NCI-H2107 treated with DMSO at 0.1 percent for 48 hours (cell line): Measurements from ENCODE around the gene CEP72.
"Not testable (repeated sequence)": the region's sequence is repeated elsewhere in the genome, so short reads cannot be mapped to it uniquely, and the experiment has no call there.

Experiments
- DNase-seq: peaks from one replicate; lab custom pipeline; 2025; ENCODE audit not compliant: unreplicated experiment; lab: John Stamatoyannopoulos, UW

CEP72 gene

DNA sequence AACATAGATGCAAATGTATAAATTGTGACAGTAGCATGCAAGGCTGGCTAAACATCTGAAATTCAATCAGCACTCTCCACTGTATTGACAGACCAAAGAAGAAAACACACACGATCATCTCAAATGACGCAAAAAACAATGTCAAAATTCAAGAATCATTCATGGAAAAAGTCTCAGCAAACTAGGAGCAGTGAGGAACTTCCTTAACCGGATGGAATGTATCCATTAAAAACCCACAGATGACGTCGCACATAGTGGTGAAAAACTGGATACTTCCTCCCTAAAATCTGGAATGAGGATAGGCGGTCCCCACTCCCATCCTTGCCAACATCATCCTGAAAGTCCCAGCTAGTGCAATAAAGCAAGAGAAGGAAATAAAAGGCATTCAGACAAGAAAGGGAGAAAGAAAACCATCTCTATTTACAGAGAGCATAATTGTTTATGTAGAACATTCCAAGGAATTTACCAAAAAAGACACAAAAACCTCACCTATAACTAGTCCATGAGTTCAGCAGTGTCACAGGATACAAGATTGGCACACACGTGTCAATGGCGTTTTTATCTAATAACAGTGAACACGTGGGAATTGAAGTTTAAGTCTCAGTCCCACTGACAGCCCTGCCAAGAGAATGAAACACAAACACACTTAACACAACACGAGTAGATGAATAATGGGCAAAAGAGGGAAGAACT, 14.1 kb upstream of the CEP72 start:
- no peak for DNase-seq

DNA sequence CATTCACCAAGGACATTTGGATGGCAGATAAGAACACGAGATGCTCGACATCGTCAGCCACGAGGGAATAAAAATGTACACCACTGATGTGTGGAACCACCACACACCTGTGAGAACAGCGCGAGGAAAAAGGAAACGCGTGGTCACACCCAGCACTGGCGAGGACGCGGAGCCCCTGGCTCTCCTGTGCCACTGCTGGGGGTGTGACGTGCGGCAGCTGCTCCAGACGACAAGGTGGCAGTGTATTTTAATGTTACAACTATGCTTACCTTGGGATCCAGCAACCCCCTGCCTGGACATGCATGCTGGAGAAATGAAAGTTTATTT, 13.6 kb upstream of the CEP72 start:
- no peak for DNase-seq

GRCh38 chr5:600886-601541, 11.1 kb upstream of the CEP72 start:
- DNase-seq, result peak; percentile 72

DNA sequence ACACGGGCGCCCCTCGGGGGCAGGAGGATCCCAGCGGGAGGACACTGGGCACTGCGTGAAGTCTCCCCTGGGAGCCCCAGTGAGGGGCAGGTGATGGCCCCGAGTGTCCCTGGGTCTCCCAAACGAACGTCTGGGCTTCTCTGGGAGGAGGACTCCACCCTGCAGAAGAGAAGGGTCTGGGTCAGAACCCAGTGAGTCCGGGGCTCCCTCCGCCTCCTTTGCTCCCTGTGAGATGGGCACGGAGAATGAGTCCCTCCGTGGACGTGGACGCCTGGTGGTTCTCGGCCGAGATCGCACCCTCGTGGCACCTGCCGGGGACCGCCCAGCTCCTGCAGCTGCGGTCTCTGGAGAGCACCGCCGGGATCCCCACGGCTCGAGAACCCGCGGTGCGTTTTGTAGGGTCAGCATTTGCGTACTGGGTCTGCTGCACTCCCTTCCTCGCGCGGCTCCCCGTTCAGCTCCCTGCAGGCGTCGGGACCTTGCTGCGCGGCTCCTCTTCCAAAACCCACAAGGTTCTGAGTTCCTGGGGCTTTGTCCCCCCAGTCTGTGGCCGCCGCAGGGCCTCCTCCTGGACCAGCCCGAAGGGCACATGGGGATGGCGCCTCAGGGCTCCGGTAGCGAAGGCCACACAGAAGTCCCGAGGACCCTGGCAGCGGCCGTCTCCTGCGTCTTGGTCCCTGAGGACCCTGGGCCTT, 10.2 kb upstream of the CEP72 start:
- no peak for DNase-seq

DNA sequence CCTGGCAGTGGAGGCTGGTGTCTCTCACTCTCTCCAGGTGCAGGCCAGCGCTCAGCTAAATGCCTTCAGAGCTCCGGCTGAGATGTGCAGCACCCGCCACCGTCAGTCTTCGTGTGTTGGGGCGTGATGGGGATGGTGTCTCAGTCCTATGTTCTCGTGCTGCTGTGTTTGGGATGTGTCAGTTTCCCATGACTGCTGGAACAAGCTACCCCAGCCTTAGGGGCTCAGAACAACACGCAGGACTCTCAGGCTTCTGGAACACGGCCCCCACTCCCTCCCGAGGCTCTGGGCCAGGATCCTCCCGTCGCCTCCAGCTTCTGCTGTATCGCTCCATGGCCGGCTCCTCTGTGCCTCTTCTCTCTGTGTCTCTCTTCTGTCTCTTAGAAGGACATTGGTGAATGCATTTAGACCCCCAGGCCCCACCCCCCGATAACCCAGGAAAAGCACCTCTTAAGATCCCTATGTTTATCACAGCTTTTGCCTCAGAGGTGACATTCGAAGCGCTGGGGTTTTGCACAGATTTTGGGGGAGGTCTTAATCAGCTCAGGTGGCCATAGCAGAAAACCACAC, 9.6 kb upstream of the CEP72 start:
- no peak for DNase-seq

DNA sequence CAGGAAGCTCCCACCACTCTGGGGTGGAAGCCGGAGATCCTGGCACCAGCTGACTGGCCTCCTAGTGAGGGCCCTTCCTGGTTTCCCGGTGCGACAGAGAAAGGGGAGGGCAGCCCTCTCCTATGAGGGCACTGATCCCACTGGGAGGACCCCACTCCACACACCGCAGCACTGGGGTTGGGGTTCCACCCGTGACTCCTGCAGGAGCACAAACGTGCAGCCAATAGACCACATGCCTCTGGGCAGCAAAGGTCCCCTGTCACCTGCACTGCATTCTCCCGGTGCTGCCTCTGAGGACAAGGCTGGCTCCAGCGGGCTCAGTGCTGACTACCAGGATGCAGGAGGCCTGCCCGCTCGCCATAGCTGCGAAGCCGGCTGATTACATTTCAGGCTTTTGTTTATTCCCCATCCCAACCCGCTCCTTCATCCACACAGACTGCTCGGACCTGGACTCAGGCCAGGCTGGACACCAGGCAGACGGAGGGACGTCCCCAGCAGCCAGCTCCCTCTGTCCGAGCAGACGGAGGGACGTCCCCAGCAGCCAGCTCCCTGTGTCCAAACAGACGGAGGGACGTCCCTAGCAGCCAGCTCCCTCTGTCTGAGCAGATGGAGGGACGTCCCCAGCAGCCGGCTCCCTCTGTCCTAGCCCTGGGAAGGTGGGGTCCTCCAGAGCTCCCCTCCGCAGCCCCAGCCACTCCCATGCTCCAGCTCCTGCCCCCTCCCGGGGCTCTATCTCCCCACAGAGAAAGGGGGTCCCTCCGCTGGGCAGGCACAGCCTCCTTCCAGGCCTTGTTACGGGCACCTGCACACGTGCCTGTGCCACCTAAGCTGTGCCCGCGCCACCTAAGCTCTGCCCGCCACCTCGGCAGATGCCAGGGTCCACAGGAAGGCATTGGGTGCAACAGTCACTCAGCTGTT, 8.8 kb upstream of the CEP72 start:
- no peak for DNase-seq

GRCh38 chr5:604391-604831, 7.7 kb upstream of the CEP72 start:
- DNase-seq, result no peak

GRCh38 chr5:605090-605489, 7.0 kb upstream of the CEP72 start:
- not testable (repeated sequence) for DNase-seq

- no peak for DNase-seq
These were observed 6.1 kb upstream of the CEP72 start for GRCh38 chr5:606061-606460.

DNA sequence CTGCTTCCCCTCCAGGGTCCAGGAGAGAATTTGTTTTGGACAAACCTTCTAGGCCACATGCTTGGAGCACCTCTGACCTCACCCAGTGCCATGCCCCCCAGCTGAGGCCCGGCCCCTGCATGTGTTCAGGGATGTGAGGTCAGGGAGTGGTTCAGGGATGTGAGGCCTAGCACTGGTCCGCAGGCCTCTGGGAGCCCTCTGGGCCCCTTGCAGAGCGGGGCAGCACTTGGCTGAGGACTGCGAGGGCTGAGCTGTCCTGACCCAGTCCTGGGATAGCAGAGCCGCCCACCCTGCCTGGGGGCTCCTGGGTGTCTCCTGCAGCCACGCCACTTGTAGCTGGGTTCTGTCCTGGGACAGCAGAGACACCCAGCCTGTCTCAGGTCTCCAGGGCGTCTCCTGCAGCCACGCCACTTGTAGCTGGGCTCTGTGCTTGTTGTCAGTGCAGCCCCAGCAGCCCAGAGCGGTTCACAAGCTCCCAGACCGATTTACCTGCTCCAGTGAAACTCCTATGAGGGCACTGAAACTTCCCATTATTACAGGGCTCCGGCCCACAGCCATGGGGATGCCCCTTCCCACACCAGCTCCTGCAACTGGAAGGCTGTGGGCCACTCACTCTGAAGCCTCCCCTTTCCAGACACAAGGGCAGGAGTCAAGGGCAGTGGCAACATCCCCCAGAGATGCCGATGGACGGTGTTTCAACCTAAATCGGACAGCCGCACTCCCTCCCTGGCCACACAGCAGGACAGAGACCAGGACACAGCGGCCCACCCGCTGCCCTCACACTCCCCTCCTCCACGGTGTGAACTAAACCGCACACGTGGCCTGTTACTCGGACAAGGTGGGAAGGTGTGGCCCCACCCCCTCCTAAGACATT, 5.4 kb upstream of the CEP72 start:
- no peak for DNase-seq

DNA sequence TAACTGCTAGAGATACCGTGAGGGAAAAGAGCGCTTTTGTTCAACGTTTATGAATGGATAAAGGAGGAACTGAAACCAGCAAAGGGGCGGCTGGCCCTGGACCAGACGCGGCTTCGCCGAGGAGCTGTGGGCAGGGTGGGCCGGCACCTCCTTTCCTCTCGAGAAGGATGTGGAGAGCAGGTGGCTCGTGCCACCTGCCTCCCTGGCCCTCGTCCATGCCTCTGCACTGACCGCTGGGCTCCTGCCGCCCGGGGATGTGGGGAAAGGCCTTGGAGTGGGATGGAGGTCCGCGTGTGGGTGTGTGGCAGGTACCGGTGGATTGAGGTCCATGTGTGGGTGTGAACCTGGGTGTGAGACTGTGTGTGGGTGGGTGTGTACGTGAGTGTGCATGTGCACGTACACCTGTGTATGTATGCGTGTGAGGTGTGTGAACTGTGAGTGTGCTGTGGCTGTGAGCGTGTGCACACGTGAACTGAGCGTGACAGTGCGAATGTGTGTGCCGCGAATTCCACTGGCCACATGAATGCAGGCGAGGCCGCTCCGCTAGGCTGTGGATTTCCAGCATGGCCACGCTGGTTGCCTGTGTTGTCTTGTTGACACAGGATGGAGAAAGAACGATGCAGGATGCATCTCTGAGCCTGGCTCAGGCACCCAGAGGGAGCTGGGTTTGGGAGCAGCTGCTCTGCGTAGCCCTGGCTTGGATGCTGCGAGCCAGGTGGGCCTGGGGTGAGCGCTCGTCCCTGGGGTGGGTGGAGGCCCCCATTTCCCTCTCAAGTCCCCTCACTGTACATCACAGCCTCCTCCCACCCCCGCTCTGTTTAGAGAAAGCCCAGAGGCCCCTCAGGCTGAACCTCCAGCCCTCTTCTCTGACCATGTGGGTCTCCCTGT, 4.4 kb upstream of the CEP72 start:
- no peak for DNase-seq

DNA sequence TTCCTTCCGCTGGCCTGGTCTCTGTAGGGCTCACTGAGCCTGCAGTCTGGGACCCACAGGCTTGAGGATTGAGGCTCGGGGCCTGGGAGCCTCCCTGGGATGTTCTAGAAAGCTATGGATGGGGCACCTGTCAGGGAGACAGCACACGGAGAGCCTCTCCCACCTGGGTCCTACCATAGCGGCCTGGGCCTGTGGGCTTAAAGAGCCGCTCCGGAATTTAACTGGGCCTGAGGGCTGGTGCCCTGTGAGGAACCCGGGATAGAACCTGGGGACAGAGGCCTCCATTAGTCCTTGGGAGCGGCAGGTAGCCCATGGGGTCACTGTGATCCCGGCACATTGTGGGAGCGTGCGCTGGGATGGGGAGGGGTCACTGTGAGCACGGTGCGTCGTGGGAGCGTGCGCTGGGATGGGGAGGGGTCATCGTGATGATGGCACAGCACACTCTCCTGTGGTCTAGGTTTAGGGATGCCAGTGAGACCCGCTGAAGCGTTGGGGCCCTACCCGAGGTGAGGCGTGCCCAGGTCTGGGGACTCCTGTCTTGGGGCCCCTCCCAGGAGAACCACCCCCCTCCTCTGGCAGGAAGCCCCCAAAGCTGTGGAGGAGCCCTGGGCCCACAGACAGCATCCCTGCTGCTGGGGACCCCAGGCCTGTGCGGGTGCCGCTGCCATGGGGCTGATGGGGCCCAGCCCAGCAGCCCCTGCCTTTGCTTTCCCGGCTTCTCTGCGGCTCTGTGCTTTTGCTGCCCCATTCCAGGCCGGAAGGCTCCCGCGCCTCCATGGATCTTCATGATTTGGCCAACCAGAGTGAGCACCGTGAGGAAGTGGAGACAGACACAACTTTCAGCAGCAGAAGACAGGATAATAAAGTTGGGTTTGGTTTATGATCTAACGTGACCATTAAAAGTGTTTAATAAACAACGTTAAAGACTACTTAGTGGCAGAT, 3.4 kb upstream of the CEP72 start:
- no peak for DNase-seq

- no peak for DNase-seq
These were observed 2.6 kb upstream of the CEP72 start for GRCh38 chr5:609506-609905.

DNA sequence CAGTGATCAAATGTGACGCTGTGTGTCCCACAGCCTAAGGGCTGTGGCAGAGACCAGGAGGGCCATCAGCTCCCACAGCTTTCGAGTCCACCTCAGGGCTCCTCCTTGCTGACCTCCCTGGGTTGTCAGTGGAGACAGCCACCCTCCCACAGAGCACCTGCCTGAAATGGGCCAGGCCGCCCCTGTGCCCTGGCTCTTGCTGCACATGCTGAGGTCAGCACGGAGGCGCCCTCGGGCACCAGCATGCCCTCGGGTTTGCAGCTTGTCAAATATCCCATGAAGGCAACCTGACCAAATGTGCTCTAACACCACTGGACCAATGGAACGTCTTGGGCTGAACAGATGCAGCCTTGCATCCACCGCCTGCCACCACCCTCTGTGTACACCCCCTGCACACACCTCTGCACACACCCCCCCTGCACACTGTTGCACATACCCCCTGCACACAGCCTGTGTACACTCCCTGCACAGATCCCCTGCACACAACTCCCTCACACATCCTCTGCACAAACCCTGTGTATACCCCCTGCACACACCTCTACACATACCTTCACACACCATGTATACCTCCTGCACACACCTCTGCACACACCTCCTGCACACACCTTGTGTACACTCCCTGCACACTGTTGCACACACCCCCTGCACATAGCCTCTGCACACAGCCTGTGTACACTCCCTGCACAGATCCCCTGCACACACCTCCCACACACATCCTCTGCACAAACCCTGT, 2.0 kb upstream of the CEP72 start:
- no peak for DNase-seq

GRCh38 chr5:610744-611730, 1.1 kb upstream of the CEP72 start:
- no peak for DNase-seq
